Right kidney (tissue), 1 donor: ENCODE results near the gene SPATA21.
"Not testable (repeated sequence)": the region's sequence is repeated elsewhere in the genome, so short reads cannot be mapped to it uniquely, and the experiment has no call there.

Experiments used
- DNase-seq: peaks from one replicate; pipeline ENCODE4 v3.0.0-alpha.2; 2016

Gene SPATA21

DNA sequence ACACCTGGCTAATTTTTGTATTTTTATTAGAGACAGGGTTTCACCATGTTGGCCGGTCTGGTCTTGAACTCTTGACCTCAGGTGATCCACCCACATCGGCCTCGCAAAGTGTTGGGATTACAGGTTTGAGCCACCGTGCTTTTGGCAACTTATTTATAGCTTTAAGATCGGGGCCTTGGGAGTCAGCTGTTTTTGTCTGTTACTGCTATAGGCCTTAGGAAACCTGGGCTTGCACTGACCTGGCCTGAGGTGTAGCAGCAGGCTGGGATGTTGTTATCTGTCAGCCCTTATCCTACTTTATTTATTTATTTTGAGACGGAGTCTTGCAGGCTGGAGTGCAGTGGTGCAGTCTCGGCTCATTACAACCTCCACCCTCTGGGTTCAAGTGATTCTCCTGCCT is 58.8 kb downstream of the SPATA21 start:
- no peak for DNase-seq

DNA sequence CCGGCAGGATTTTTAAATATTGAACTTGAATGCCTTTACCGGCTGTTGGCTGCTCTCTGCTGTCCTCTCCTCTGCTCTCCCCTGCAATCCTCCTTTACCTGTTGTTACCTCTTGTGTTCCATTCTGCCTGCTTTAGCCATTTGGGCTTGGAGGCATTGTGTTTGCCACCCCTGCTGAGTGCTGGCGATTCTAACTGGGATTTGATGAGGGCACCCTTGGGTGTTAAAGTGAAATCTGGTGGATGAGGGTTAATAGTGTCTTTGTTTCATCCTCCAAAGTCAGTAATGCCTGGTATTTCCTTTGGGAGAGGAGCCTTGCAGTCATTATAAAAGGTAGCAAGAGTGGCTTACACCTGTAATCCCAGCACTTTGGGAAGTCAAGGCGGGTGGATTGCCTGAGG is 60.3 kb downstream of the SPATA21 start:
- no peak for DNase-seq

DNA sequence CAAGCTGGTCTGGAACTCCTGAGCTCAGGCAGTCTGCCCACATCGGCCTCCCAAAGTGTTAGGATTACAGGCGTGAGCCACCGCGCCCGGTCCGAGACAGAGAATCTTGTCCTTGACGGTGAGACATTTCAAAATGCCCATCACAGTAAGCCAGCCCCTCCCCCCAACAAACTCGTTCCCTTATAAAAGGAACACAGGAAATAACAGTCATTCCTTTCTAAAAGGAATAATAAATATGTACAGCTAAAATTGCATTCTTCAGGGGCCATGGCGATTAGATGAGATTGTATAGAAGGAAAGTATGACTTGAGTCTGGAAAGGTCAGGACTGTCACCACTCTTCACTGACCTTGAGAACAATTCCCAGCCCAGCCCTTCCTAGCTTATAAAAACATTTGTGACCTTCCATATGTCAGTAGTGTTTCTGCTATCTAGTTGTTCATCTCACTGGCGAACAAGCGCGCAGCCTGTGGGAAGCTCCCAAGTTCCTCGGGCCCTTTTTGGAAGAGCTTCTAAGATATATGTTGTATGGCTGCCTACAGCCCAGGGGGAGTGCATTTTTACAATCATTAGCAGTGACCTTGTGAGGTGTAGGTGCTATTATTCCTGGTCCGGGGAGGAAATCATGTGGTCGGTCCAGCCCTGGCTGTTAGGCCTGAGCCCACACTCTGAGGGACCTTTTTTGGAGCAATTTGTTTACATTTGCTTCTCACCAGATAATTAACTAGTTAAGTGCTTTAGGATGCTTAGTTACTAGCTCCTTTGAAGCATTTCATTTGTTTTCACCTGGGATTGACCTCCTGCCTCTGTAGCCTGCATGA is 61.5 kb downstream of the SPATA21 start:
- peak; percentile 27 for DNase-seq

DNA sequence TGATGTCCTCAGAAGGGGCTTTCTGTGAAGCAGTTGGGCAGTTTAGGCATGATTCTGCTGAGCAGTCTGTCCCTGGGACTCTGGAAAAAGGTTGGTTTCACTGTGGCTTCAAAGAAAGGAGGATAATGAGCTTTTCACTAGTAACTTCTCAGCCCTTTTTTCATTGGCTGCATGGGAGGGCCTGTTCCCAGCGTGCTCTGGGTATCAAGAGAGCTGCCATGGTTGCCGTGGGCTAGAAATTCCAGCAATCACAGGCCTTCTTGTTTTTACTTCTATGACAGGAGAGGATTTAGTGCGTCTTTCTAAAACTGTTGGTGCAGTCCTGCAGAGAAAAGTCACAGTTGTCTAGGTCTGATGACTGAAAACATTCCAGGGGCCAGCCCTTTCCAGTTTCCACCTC is 63.0 kb downstream of the SPATA21 start:
- DNase-seq, result no peak

DNA sequence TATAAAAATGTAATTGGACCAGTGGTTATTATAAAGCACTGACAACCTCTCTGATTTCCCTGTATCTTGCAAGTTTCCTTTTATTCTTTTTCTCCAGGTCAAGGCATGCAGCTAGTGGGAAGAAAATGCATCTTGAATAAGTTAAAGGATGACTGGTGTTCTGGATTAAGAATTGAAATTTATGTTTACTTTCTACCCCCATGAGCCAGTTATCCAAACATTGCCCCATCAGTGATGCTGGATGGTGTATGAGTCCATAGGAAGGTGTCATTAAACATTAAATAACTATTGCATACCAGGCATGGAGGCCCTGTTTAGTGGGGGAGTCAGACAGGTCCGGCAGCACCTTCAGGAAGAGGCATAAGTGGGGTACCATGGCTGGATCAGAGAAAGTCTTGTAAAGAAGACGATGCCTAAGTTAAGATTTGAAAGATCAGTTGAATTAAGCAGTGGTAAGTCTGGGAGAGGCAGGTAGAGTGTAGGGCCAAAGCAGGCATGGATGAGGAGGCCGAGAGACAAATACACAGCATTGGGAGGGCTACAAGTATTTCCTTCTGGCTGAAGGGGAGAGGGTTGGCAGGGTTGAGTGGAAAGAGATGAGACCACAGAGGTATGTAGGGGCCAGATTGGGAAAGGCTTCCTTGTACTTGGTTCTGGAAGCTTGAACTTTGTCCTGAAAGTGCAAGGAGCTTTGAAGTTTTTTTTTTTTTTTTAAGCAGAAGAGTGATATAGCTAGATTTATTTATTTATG is 64.5 kb downstream of the SPATA21 start:
- no peak for DNase-seq

DNA sequence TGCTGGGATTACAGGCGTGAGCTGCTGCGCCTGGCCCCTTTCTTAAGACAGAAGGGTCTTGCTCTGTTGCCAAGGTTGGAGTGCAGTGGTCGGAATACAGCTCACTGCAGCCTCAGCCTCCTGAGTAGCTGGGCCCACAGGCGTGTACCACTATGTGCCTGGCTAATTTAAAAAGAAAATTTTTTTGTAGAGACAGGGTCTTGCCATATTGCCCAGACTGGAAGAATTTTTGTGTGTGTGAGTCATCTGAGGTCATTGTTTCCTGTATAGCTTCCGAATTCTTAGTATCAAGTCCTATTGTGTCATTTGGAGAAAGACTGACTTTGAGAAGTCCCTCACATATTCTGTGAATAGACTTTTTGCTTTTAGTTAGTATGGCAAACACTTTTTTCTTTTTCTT is 65.5 kb downstream of the SPATA21 start:
- DNase-seq, result no peak

DNA sequence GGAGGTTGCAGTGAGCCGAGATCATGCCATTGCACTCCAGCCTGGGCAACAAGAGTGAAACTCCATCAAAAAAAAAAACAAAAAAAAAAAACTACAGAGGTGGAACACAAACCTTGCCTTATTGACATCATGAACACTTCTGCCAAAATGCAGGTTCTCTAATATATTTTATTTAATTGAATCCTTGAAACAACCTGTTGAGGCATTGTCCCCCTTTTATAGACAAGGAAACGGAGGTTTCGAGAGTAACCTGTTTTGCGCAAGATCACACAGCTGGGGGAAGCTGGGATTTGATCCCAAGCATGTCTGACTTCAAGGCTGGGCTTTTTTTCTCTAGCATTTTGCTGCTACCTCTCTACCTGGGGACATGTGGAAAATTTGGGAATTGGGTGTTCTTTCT is 67.4 kb downstream of the SPATA21 start:
- no peak for DNase-seq

DNA sequence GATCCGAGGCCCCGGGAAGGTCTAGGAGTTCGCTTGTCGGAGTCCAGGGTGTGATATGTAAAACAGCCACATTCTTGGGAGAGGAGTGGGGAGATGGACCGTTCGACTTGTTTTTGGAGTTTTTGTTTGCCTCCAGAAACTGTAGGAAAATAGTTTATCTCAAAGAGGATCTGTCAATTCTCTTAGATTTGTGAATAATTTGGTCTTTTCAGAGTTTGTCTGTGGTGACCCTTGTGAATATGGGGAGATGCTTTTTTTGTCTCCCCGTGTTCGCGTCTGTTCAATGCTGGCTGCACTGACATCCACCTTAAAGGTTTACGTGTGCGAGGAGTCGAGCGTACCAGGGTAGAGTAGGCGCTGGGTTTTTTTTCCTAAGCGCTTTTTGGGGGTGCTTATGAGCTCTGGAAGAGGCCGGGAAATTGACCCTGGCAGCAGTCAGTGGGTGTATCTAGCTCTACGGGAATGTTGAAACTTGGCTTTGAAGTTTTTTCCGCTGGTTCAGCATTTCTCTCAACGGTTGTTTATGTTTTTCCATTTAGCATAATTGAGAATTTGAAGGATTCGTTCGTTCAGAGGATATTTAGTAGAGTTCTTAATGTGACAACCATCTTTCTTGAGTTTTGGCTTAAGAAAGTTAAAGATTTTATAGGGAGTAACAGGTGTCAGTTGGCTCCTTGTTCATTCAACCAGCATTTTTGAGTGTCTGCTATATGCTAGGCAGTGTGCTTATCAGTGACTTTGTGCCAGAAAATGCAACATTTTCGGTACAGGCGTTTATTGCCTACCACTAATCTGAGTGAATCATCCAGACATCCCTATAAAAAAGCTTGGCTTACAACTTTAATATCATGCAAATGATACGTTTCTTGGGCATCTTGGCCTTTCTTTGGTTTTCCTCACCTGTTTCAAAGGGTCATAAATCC is 69.0 kb downstream of the SPATA21 start:
- no peak for DNase-seq

DNA sequence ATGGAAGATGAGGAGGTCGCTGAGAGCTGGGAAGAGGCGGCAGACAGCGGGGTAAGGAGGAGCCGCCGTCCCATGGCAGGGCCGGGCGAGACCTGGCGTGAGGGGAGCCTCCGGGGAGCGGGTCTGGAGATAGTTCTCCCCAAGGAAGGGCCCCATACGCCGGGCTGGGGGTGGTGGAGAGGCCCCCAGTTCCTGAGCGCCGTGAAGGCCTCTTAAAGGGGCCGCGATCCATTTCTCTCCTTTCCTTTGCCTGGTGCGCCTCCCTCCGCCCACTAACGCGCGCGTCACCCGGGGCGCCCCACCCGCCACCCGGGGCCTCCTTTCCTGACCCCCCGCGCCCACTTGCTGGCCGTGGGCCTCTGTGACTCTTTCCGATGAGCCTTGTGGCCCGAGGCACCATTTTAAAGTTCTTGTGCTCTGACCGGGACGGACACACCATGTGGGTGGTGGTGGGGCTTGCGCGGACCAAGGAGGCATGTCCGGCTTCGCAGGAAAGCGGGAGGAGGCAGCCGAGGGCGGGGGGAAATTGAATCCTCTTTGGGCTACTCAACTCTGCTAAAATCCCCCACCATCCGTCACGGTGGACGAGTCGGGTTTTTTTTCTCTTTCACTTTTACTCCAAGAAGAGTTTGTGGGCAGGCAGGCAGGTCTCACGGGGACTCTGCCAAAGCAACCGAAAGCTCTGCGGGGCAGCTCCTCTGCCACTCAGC is 69.8 kb downstream of the SPATA21 start:
- DNase-seq, result peak; percentile 100

DNA sequence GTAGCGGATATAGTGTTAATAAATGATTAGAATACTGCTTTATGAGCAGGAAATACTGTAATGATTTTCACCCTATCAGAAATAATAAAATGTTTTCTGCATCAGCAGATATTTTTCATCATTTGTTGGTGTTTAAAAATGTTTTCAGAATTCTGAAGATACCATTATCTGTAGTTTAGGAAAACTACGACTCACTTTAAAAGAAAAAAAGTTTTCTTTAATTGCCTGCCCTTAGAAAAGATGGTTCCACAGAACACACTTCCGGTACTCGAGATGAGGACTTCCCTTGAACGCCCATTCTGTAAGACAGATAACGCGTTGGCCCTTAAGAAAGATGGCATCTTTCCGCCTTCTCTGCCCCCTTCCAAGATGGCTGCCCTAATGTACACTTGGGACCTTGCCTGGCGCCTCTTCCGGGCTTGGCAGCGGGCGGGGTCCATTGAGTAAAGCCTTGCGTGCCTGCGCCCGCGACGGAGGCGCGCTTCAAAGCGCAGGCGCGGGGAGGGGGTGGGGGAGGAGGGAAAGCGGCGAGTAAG is 70.4 kb downstream of the SPATA21 start, which contains the start of gene SZRD1:
Gene SZRD1 (plus strand): TSS at position 521 of the 536 bp plus-strand sequence. CDS start 16 bp downstream, outside the sequence.
- no peak for DNase-seq

DNA sequence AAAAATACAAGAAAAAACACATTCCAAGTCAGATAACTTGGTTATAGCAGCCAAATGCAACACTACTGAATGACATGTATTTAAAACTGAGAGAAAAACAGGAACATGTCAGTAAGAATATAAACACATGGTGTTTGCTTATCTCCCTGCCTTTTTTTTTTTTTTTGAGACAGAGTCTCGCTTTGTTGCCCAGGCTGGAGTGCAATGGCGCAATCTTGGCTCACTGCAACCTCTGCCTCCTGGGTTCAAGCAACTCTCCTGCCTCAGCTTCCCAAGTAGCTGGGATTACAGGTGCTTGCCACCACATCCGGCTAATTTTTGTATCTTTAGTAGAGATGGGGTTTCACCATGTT is 72.1 kb downstream of the SPATA21 start:
- DNase-seq, result not testable (repeated sequence)

DNA sequence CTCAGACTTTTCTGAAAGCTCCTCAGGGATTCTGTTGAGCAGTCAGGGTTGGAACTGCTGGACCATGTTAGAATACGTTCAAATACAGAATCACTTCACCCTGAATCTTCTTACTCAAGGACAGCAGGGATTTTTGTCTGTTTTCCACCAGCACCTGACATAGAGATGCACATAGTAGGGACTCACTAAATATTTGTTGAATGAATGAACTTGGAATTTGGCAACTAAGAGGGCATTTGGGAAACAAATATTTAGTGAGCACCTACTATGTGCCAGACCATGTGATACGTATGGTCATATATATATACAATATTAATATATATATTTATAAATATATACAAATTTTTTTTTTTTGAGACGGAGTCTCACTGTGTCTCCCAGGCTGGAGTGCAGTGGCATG is 80.4 kb downstream of the SPATA21 start:
- no peak for DNase-seq

DNA sequence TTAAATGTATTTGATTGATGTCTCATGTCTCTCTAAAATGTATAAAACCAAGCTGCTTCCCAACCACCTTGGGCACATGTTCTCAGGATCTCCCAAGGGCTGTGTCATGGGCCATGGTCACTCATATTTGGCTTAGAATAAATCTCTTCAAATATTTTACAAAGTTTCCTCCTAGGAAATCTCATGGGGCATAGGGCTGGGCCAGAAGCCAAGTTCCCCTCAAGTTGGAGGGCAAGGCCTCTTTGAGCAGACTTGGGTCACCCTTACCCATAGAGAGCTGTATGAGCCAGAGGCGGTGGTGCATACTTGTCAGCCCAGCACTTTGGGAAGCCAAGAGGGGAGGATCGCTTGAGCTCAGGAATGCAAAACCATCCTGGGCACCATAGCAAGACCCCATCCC is 82.6 kb downstream of the SPATA21 start:
- no peak for DNase-seq

DNA sequence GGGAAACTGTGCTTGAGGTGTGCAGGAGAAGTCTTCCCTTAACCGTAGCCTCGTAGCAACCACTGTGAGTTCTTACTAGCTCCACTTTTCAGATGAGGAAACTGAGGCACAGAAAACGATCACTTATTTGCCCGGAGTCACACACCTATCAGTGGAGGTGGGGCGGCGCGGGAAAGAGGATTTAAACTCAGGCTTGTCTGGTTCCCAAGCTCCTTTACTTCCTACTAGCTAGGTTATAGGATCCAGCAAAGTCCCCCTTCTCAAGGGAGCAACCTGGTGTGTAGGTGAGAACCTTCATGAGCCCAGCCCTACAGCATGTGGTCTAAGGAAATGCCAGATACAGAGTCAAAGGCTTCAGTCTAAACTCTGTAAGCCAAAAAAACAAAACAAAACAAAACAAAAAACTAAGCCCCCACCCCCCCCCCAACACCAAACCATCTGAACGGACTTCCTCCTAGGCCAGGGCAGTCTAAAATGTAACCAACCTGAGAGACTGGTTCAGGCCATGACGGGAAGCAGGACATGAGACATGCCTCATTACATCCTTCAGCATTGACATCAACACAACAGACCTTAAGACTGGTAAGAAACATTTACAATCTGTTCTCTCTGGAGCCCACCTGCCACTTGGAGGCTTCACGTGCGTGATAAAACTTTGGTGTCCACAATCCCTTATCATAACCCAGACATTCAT is 84.2 kb downstream of the SPATA21 start:
- DNase-seq, result no peak

DNA sequence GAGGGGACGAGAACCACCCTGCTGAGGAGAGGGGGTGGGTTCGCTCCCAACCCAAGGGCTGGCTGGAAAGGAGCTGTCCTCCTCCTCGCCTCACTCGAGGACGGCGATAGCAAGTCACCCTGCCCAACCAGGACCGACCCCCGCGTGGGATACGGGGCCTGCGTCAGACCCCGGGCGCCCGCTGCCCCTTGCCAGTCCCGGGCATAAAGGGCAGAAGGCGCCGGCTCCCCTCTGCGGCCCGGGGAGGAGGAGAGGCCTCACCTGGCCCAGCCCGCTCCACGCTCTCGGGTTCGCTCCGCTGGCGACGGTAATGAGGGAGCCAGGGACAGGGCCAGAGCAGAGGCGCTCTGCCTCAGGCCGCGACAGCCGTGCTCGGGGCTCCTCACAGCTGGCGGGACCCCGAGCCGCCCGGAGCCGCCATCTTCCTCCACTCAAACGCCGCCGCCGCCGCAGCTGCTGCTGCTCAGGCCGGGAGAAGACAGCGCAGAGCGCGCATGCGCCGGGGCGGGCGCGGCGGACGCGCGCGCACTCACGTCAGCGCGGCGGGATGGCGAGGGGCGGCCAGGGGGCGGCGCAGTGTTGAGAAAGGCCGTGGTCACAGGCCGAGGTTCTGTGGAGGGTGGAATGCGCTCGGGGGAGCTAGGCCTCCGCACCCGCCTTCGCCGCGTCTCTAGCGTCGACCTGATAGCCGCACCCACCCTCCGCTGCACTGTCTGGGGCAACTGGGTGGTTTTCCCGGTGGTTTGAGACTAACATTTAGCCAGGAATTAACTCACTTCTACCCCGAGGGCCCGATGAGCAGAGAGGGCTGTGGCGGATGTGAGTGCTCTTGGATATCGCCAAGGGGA is 85.0 kb downstream of the SPATA21 start, which contains the start of gene FBXO42:
Gene FBXO42 (minus strand): TSS at position 487 of the 848 bp plus-strand sequence. CDS start 37,062 bp downstream, outside the sequence.
- DNase-seq, result peak; percentile 98

DNA sequence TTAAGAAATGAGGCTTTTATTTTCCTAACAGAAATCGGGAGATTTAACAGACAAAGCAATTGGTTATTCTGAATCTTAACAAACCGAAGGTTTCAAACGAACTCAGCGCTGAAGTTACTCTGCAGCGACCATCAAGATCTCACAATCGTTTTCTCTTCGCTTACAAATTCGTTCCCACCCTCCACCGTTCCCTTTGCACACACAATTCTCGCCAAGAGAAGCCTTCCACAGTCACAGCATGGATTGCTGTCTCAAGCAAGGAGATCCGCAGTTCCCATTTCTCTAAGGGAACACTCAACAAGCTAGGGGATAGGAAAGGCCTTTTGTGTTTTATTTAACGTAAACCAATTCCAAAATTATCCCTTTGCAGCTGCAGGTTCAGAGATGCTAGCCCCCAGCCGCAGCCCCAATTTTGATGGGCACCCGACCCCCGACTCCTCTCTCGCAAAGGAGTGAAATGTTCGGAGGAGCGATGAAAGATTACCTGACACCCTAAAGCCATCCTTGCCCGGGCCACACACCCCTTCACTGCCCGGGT is 85.7 kb downstream of the SPATA21 start:
- DNase-seq, result no peak

DNA sequence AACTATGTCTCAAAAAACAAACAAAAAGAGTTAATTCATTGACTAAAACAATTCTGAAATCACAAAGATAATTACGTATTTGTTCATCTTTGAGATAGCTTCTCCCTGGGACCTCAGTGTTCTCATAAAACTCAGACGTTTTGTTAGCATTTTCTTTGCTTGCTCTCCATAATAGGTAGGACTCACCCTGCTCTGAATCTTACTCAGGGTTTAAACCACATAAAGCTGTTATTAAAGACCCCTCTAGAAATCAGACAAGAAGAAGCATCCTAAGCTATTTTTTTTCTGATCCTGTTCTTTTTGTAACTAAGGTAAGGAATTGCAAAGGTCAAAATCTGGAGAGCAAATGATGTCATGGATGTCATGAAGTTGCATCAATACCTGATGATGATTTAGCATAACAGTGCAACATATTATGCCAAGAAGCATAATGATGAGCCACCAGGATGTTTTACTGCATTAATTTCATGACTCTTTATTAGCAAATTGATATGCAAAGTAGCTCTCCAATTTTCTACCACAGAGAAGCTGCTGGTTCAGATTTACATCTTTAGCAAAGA is 87.3 kb downstream of the SPATA21 start:
- DNase-seq, result no peak
